PC-9 (cell line): Measurements from ENCODE around the gene LIAS.

Source experiments
- CTCF ChIP-seq: fragments of 200-600 bp; sonication (generic); conservative IDR thresholded peaks from 2 replicates; pipeline ENCODE4 v1.6.1; 2017; ENCODE audit warnings: mixed run types, antibody characterized with exemption, mild to moderate bottlenecking, moderate library complexity
- EZH2 ChIP-seq: fragments of 200-600 bp; sonication (generic); IDR thresholded peaks from 2 replicates; pipeline ENCODE4 v1.8.0; 2017; ENCODE audit warnings: antibody characterized with exemption, low read depth

DNA sequence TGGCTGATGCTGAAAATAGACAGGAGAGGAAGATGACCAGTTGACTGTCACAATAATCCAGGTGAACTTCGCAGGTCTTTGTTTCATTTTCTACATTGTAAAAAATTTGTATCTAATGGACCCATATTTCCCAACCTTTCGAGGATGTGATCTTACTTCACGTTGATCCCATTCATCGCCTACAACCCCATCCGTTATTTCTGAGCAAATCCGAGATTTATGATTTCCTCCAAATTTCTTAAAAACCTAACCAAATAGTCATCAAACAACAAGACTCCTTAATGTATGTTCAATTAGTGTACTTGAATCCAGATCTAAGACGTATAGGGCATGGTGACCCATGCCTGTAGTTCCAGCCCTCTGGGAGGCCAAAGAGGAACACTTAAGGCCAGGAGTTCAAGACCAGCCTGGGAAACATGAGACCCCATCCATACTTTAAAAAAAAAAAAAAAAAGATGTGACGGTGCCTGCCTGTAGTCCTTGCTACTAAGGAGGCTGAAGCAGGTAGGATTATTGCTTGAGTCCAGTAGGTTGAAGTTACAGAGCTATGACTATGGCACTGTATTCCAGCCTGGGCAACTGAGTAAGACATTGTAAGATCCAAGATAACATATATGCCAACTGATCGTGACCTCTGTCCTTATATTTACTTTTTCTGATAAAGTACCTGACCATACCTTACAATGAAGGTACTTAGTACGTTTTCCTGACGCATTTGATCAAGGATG lies 5.8 kb upstream of the LIAS start:
- TF ChIP-seq EZH2 (no peak), CTCF (no peak)
